Measurements from ENCODE around the gene CASS4. TPM values are rescaled to one million over a fixed set of nuclear protein-coding genes. Genes with fewer than 3 reads are reported as not detected.
"Not testable (repeated sequence)": the region's sequence is repeated elsewhere in the genome, so short reads cannot be mapped to it uniquely, and the experiment has no call there.

The CASS4 gene
- total RNA-seq, 2 experiments from 2014 or later: 0.15 TPM; not detected in 1

DNA sequence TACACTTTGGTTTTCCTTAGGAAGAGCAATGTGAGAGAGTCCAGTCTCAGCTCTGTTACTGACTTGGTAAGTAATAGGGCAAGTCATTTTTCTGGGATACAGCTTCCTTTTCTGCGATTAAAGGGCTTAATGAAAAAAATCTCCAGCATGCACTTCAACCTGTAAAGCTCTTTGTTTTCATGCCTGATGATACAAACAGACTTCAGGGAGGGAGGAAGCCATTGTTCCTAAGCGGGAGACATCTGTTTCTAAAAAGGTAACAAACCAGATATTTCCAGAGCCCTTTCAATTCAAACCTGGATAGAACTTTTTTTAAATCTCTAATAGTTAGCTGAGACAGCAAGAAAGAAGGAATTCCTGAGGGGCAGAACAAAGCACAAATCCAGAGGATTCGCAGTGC is 5.2 kb upstream of the CASS4 start:
- no peak overlapping the region for H2AFZ ChIP-seq (ENCODE audit: low read length)
- no peak overlapping the region for H3K27ac ChIP-seq (ENCODE audit: low read depth, low read length, poor library complexity, severe bottlenecking)
- H3K9me3 ChIP-seq (ENCODE audit: low read length): no peaks in the 10 kb centered on the region
- BruUV-seq (replicated peaks): no TSS peak
- H3K4me1 ChIP-seq (ENCODE audit: insufficient read depth, low read length, poor library complexity, severe bottlenecking): peaks cover 4% of the 10 kb centered on the region
- CTCF ChIA-PET (ENCODE audit: unreplicated experiment): no interaction called here
- no peak for TF ChIP-seq EZH2phosphoT487 (IDR thresholded peaks at IDR 0.05; ENCODE audit: borderline replicate concordance, low read depth, low read length)
- intact Hi-C loops (cut with micrococcal nuclease; ENCODE audit: unreplicated experiment): no loop called here
- no peak overlapping the region for H3K4me2 ChIP-seq (ENCODE audit: low read length)
- POLR2A ChIA-PET: interaction anchor here (0.7 to 1.4 kb wide), 2 partner anchors 11 to 1838 kb away, joined by 3 read pairs; no protein-coding TSS in a partner anchor
- peaks cover 16% of the 10 kb centered on the region; the same call in 1 of the 2 replicates for H3K79me2 ChIP-seq (ENCODE audit: insufficient read depth, low read depth, low read length)
- H4K20me1 ChIP-seq (ENCODE audit: insufficient read depth, low read length): 0 out of 2 replicates have a peak, but pooled peaks cover 4% of the 10 kb centered on the region
- no peaks in the 10 kb centered on the region for H3K9me2 ChIP-seq (ENCODE audit: insufficient read depth, low read length)
- peaks cover 83% of the 10 kb centered on the region for H3K36me3 ChIP-seq (ENCODE audit: insufficient read depth, low read length)
- DNase-seq (ENCODE audit: low spot score): no peak
- no peak overlapping the region for H3K4me3 ChIP-seq (ENCODE audit: low read depth, low read length, poor library complexity, severe bottlenecking)

DNA sequence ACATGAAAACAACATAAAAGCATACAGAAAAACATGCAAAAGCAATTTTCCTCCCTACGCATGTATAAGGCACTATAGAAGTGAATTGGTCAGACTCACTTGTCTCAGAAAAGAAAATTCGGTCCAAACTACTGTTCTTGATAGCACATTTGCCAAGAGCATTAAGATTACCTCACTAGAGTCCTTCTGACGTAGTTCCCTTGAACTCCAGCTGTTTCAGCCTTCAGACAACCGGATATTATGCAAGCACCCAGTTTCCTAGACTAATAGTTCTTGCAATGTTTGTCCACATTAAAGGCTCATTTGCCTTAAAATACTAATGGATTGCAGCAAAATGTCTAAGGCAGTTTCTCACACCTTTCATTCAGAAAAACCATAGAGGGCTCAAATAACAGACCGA is 2.5 kb upstream of the CASS4 start:
- peaks cover 7% of the 10 kb centered on the region for H3K4me1 ChIP-seq (ENCODE audit: insufficient read depth, low read length, poor library complexity, severe bottlenecking)
- no peak overlapping the region for H3K4me3 ChIP-seq (ENCODE audit: low read depth, low read length, poor library complexity, severe bottlenecking)
- TF ChIP-seq, protein P1, sequence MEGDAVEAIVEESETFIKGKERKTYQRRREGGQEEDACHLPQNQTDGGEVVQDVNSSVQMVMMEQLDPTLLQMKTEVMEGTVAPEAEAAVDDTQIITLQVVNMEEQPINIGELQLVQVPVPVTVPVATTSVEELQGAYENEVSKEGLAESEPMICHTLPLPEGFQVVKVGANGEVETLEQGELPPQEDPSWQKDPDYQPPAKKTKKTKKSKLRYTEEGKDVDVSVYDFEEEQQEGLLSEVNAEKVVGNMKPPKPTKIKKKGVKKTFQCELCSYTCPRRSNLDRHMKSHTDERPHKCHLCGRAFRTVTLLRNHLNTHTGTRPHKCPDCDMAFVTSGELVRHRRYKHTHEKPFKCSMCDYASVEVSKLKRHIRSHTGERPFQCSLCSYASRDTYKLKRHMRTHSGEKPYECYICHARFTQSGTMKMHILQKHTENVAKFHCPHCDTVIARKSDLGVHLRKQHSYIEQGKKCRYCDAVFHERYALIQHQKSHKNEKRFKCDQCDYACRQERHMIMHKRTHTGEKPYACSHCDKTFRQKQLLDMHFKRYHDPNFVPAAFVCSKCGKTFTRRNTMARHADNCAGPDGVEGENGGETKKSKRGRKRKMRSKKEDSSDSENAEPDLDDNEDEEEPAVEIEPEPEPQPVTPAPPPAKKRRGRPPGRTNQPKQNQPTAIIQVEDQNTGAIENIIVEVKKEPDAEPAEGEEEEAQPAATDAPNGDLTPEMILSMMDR (conservative IDR thresholded peaks at IDR 0.05; ENCODE audit: low read length): no peak
- TF ChIP-seq EZH2phosphoT487 (IDR thresholded peaks at IDR 0.05; ENCODE audit: borderline replicate concordance, low read depth, low read length): no peak
- CTCF ChIA-PET (ENCODE audit: unreplicated experiment): no interaction called here
- peaks cover 3% of the 10 kb centered on the region; the same call in 1 of the 2 replicates for H3K79me2 ChIP-seq (ENCODE audit: insufficient read depth, low read depth, low read length)
- no TSS peak for BruUV-seq (replicated peaks)
- POLR2A ChIA-PET: no interaction called here
- intact Hi-C loops (cut with micrococcal nuclease; ENCODE audit: unreplicated experiment): no loop called here
- no peaks in the 10 kb centered on the region for H4K20me1 ChIP-seq (ENCODE audit: insufficient read depth, low read length)
- DNase-seq (ENCODE audit: low spot score): no peak
- H3K9me3 ChIP-seq (ENCODE audit: low read length): no peaks in the 10 kb centered on the region
- no peak overlapping the region for H3K27ac ChIP-seq (ENCODE audit: low read depth, low read length, poor library complexity, severe bottlenecking)
- peaks cover 65% of the 10 kb centered on the region for H3K36me3 ChIP-seq (ENCODE audit: insufficient read depth, low read length)
- H2AFZ ChIP-seq (ENCODE audit: low read length): no peak overlapping the region
- H3K9me2 ChIP-seq (ENCODE audit: insufficient read depth, low read length): no peaks in the 10 kb centered on the region
- H3K4me2 ChIP-seq (ENCODE audit: low read length): no peak overlapping the region

DNA sequence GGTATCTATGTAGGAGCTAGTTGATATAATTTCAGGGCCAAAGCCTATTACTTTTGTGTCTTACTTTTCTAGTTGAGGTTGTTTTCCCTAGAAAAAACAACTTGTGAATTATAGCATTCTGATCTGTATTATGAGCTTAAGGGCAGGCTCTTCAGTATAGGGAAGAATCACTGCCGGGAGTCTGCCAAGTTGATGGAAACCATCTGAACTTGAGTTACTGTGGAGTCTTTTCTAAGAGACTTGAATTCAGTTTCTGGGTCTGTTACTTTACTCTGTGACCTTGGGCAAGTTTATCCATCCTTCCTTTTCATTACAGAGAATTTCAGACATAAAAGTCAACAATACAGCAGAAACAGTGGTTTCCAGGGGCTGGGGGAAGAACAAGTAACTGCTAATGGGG is 2.1 kb upstream of the CASS4 start:
- Histone ChIP-seq H3K4me1 (ENCODE audit: insufficient read depth, low read length, poor library complexity, severe bottlenecking) (peaks cover 7% of the 10 kb centered on the region), H2AFZ (ENCODE audit: low read length) (no peak overlapping the region), H4K20me1 (ENCODE audit: insufficient read depth, low read length) (no peaks in the 10 kb centered on the region), H3K36me3 (ENCODE audit: insufficient read depth, low read length) (peaks cover 61% of the 10 kb centered on the region), H3K9me2 (ENCODE audit: insufficient read depth, low read length) (no peaks in the 10 kb centered on the region), H3K4me3 (ENCODE audit: low read depth, low read length, poor library complexity, severe bottlenecking) (no peak overlapping the region), H3K4me2 (ENCODE audit: low read length) (no peak overlapping the region), H3K27ac (ENCODE audit: low read depth, low read length, poor library complexity, severe bottlenecking) (no peak overlapping the region), H3K9me3 (ENCODE audit: low read length) (no peaks in the 10 kb centered on the region), H3K79me2 (ENCODE audit: insufficient read depth, low read depth, low read length) (peaks cover 3% of the 10 kb centered on the region; the same call in 1 of the 2 replicates)
- ChIA-PET CTCF (ENCODE audit: unreplicated experiment) (no interaction called here), POLR2A (no interaction called here)
- no TSS peak for BruUV-seq (replicated peaks)
- intact Hi-C loops (cut with micrococcal nuclease; ENCODE audit: unreplicated experiment): no loop called here
- TF ChIP-seq, protein P1 (conservative IDR thresholded peaks at IDR 0.05; ENCODE audit: low read length): no peak
- TF ChIP-seq EZH2phosphoT487 (IDR thresholded peaks at IDR 0.05; ENCODE audit: borderline replicate concordance, low read depth, low read length): no peak
- no peak for DNase-seq (ENCODE audit: low spot score)

DNA sequence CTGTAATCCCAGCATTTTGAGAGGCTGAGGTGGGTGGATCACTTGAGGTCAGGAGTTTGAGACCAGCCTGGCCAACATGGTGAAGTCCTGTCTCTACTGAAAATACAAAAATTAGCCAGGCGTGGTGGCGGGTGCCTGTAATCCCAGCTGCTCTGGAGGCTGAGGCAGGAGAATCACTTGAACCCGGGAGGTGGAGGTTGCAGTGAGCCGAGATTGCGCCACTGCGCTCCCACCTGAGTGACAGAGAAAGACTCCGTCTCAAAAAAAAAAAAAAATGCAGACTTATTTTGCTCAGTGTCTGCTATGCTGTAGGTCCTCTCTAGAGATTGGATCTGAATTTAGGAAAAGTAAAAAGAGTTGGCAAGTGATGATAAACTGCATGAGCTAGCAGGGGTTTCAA is 773 bp upstream of the CASS4 start:
- intact Hi-C loops (cut with micrococcal nuclease; ENCODE audit: unreplicated experiment); H3K27ac ChIP-seq (ENCODE audit: low read depth, low read length, poor library complexity, severe bottlenecking); BruUV-seq (replicated peaks); H3K9me2 ChIP-seq (ENCODE audit: insufficient read depth, low read length); H3K9me3 ChIP-seq (ENCODE audit: low read length); H3K4me2 ChIP-seq (ENCODE audit: low read length); H2AFZ ChIP-seq (ENCODE audit: low read length); H3K79me2 ChIP-seq (ENCODE audit: insufficient read depth, low read depth, low read length); DNase-seq (ENCODE audit: low spot score); CTCF ChIA-PET (ENCODE audit: unreplicated experiment); H3K4me3 ChIP-seq (ENCODE audit: low read depth, low read length, poor library complexity, severe bottlenecking); H3K4me1 ChIP-seq (ENCODE audit: insufficient read depth, low read length, poor library complexity, severe bottlenecking); H4K20me1 ChIP-seq (ENCODE audit: insufficient read depth, low read length): not testable (repeated sequence)
- H3K36me3 ChIP-seq (ENCODE audit: insufficient read depth, low read length): peaks cover 48% of the 10 kb centered on the region
- POLR2A ChIA-PET: interaction anchor here (1.2 kb wide), 1 partner anchor 16 kb away, joined by 4 read pairs; no protein-coding TSS in a partner anchor
